Muscle of arm (tissue), 14 donors: ENCODE measurements around the gene NPL. TPM values are rescaled to one million over a fixed set of nuclear protein-coding genes. Genes with fewer than 3 reads are reported as not detected.
A peak's percentile ranks its signal among the peaks of the same experiment; 100 is the strongest.

Experiments used
- DNase-seq: peaks from one replicate; pipeline ENCODE4 v3.0.0-alpha.2; 2013
- long read RNA-seq, 11 donors: transcript quantifications; one replicate each; lab custom pipeline, GENCODE V29; 2026
- polyA plus RNA-seq, 12 donors: library from polyadenylated mRNA; unstranded; fragments of 120-200 nt; gene quantifications; one replicate each; pipeline ENCODE4 v1.2.1, GENCODE V29; 2013; ENCODE audit not compliant: insufficient read length in 12 of 12

NPL gene, protein sequence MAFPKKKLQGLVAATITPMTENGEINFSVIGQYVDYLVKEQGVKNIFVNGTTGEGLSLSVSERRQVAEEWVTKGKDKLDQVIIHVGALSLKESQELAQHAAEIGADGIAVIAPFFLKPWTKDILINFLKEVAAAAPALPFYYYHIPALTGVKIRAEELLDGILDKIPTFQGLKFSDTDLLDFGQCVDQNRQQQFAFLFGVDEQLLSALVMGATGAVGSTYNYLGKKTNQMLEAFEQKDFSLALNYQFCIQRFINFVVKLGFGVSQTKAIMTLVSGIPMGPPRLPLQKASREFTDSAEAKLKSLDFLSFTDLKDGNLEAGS
- polyA plus RNA-seq, result 10 to 100 TPM in 4 of 12 donors, 1 to 10 TPM in 7, not detected in 1; 3.9 to 22.6 (median 8.3) TPM
- long read RNA-seq, donor 1, partial matches to known transcripts, result 0 of 1 reads
- long read RNA-seq, donor 1, other reads (novel, unspliced or antisense), result 0 of 1 reads
- long read RNA-seq, donor 2, result 0 reads
- long read RNA-seq, donor 3, result 0 reads
- long read RNA-seq, donor 4, result 0 reads
- long read RNA-seq, donor 5, result 0 reads
- long read RNA-seq, donor 6, result 0 reads
- long read RNA-seq, donor 7, result 0 reads
- long read RNA-seq, donor 8, result 0 reads
- long read RNA-seq, donor 9, result 0 reads
- long read RNA-seq, donor 10, result 0 reads
- long read RNA-seq, donor 11, partial matches to known transcripts, result 0 of 1 reads
- long read RNA-seq, donor 11, other reads (novel, unspliced or antisense), result 0 of 1 reads

DNA sequence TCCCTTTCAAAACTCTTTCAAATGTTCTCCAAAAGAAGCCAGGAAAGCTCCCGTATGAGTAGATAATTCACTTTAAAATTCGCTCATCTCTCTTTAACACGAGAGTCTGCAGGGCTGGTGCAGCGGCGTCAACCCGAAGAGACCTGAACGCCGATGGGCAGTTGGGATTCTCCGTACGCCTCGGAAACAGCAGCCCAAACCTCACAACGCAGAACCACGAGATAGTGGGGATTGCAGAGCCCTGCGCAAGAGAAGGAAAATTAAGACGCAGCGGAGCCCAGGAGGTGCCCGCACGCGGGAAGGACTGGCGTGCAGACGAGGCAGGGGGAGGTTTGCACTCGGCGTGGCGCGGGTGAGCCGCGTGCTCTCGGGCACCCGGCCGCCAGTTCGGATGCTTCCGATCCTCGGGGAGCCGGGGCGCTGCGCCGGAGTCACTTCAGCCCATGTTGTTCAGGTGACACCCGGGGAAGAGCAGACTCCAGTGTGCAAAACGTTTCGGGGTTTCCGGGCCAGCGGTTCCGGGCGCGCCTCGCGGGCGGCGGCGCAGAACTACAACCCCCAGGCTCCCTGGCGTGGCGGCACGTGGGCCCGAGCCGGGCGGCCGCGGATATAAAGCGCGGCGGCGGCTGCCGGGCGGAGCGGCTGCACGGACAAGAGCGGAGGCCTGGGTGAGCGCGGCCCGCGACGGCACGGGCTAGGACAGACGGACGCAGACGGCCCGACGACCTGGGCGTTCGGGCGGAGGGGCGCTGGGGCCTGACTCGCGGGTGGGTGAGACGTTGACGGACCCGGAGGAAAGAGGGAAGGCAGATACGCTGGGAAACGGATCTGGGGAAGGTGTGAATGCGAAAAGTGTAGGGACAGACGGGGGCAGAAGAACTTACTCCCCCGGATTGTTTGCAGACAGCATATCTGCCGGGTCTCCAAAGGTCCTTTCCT lies at the start of gene NPL:
Gene NPL, plus strand, starts transcription at position 636 of the 939 bp plus-strand sequence. CDS start 4,599 bp downstream, outside the sequence.
- peak; percentile 79 for DNase-seq

DNA sequence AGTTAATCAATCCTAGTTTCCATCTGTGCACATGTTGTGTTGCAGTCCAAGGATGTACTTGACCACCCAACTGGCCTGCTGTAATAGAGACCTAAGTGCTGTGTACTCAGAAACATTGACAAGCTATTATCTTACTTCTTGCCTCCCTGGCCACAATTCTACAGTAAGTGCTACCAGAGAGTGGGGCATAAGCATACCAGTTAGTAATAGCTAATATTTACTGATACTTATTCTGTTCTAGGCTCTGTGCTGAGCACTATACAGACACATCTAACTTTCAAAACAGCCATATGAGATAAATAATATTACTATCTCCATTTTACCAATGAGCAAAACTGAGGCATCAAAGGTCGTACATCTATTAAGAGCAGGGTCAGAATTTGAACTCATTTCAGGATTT lies 49.5 kb upstream of the NPL start:
- no peak for DNase-seq

DNA sequence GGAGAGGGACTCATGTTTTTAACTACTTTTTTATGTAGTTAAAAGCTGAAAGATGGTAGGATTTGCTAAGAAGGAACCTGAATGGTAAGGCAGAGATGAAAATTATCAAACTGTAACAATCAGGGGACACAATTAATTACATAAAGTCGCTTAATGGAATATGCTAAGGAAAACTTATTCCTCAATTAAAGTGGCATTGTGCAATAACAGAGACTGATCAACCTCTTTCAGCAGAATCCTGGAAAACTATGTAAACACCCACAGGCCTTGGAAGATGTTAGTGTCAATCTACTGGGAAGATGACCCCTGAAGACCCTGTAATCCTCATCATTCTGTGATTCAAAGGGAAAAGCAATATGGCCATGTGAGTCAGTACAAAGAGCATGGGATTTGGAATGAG lies 46.8 kb upstream of the NPL start:
- DNase-seq, result no peak

DNA sequence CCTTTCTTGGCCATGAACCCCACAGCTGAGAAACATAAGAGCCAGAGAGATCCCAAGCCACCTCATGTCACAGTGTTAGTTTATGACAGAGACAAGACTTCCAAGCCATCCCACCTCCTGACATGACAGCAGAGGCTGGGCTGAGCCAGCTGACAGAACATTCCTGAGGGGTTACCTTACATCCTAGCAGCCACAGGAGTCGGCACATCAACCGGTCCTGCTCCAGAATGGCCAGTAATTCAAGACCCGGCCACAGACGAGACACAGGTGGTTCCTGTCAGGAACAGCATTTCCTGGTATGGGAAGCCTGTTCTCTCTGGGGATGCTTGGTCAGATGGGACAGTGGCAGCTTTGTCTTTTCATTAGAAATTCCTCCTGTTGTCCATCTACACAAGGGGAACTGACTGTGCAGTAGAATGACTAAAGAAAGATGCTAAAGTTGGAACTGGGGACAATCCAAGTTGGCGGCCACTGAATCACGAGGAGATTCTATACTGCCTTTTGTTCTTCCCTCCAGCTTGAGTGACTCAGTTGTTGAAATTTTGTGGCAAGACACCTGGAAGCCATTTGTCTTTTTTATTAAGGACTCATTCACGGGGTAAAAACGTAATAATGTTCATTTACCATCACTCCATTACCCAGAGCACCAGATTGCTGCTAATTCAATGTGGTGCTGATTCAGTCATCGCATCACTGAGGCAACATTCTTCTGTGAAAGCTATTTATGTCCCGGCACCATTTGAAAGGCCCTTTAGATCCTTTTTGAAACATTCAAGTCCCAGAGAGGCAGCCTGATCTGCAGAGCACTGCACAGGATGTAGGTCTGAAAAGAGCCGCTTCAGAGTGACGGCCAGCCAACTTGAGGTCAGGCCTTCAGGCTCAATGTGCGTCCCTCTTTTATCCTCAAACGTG lies 37.2 kb upstream of the NPL start:
- DNase-seq, result no peak

DNA sequence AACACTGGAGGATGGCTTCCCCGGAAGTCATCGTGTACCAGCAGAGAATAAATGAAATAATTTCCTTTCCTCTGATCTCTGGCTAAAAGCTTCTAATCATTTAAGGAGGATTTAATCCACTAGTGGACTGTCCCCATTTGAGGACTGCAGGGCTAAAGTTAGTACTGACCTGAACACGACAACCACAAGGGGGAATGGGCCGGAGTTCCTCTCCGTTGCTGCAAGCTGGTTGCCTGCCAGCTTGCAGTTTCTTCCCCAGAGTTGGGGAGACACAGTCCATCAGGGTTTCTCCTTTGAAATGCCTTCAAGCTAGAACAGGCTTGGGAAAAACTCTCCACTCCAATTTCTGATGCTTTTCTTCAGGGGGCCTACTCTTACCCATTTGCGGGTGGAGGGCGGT lies 35.5 kb upstream of the NPL start:
- no peak for DNase-seq

DNA sequence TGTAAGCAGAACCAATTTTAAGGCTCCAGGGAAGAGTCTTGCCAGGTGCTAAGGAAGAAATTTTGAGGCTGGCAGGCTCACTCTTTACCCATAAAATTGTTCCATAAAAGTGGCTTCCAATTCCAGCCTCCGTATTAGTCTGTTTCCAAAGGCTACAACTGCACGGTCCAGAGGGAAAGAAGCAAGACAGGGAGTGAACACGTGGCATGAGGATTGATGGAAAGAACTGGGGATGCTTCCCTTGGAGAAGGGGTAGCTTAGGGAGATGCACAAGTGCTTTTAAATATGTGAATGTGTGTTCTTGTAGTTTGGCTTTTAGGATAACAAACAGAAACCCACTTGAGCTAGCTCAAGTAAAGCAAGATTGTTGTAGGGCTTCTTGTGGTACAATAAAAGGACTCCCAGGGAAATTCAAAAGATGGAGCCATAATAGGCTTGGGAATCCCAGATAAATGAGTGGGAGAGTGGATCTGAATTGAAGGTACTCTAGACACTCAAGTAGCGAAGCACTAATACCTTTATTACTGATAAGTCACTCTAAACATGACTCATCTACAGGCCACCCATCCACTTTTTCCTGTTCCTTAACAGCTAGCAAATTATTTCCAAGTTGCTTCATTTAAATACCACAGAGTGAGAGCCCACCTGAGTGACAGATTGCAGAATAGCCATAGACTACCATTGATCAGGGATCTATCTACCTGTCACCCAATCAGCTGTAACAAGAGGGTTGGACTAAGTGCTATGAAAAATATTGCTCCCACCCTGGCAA lies 34.8 kb upstream of the NPL start:
- DNase-seq, result no peak

DNA sequence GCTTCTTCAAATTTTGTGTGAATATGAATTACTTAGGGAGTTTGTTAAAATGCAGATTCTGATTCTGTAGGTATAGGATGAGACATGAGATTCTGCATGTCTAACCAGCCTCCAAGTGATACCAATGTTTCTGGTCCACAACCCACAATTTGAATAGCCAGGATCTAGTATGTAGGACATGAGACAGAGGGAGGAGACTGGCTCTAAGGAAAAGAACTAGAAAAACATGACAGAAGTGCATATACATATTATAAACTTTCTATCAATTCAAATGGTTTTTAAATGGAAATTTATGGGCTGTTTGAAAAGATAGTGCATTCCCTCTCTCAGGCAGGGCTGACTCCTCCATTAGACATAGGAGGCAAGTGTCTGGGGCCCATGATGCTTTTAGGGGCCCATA lies 33.9 kb upstream of the NPL start:
- DNase-seq, result no peak

DNA sequence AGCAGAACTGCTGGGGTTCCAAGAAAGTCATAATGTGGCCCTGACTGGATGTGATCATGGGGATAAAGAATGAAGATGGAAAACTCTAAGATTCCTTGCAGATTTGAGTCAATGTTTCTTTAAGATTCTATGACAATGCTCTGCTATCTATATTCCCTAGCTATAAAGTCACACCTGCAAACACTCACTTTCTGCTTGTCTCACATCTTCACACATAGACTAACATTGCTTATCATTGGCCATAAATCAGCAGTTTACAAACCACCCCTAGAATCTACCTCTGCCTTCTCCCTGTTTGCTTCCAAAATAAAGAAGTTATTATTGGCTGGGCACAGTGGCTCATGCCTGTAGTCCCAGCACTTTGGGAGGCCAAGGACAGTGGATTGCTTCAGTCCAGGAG lies 33.1 kb upstream of the NPL start:
- DNase-seq, result no peak

DNA sequence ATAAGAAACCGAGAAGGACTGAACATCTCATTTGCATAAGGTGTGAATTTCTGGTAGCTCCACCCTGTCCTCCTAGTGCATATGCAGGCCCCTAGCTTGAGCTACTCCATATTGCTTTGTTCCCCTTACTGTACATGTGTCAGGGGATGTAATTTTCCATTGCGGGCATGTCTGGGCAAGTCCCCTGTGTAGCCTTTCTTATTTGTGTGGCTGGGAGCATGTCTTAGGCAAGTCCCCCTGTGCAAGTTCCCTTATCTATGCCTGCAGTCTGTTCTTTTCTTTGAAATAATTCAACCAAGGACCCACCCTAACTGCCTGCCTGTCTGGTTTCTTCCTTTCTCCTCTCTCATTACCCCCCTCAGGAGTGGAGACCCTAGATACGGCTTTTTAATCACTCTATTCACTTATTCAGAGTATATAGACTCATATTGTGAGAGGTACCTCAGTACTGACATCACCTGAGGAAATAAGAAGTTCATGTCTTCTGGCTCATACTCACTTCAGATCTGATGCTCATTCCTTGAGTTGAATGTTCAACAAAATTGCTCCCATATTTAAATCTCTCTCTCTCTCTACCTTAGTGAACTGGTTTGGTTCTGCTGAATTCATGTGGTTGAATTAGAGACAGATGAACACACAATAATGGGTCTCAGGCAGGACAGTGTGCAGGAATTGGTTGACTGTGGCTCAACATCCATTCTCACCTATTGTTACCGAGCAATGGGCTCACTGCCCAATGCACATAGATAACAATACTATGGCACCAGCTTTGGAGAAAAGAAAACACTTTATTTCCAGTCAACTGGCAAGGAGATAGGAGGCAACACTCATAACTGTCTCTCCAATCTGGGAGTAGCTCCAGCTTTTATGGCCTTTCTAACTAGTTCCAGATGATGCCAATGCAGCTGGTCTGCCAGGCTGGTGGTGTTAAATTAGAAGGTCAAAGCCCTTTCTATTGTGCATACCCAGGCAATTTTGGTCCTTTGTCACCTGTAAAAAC lies 27.9 kb upstream of the NPL start:
- no peak for DNase-seq

DNA sequence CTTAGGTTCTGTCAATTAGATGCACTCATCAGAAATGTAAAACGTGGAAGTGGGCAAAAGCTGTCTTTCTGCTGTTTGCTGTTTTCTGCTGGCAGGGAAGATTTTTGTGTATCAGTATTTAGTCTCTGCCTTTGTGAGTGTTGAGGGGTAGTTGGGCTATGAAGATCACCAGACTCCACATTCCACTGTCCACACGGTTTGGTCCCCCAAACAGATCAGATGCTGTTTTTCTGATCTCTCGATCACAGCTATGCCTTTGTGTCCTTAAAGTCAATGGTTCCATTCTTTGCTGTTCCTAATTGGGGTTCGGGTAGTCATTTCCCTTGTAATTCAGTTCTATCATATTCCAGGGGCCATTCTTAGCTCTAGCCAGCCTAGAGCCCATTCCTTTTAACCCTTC lies 27.0 kb upstream of the NPL start:
- no peak for DNase-seq

DNA sequence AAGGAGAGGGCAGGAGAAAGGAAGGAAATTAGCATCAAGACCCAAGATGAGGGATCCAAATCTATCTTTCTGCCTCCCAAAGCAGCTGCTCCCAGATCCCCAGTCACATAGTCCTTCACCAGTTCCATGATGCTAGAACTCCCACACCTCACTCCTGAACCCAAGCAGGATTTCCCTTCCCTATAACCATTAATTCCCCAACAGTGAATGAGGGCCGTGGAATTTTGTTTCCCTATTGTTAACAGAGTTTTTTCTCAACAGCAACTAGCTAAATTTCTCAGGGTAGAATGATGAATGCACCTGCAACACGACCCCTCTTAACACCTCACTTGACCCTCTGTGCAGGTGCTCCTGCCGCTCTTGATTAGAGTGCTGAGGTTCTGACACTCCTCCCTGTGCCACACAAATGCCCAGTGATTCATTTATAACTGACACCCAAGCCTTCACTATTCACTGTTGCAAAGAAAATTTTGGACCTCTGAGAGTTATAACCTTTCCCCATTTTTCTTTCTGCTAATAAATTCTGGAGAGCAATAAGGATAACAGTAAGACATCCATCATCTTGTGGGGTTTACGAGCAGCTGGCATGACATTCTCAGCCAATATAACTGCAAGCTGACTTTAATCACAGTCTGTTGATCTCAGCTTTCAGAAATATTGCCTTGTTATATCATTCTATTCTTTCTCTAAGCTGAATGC lies 25.4 kb upstream of the NPL start:
- DNase-seq, result no peak

DNA sequence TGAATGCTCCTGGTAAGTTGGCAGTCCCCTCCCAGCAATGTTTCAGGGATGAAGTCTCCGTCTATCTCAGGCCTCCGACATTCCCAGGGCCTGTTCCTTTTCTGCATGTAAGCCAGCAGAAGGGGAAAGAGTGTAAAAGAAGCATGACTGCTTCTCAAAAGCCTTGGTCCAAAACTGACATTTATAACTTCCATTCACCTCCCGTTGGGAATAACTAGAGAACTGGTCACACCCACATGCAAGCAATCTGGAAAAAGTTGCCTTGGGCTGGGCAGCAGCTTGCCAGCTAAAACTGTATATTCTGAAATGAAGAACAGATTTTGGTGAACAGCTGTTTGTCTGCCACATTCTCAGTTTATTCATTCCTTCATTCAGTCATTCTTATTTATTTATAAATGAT lies 24.2 kb upstream of the NPL start:
- DNase-seq, result no peak

DNA sequence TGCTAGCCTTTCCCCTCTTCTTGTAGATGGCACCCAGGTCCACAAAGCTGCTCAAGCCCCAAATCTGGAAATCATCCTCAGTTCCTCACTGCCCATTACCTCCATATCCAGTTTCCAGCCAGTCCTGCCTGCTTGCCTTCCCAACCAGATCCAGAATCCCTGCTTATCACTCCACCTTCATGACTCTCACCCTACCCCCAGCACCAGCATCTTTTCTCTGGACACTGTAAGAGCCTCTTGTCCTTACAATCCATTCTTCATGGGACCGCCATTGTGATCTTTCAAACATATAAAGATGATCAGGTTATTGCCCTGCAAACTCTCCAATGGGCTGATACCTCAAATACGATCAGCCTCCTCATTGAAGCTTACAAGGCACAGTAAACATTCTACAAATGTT lies 23.5 kb upstream of the NPL start:
- DNase-seq, result no peak

DNA sequence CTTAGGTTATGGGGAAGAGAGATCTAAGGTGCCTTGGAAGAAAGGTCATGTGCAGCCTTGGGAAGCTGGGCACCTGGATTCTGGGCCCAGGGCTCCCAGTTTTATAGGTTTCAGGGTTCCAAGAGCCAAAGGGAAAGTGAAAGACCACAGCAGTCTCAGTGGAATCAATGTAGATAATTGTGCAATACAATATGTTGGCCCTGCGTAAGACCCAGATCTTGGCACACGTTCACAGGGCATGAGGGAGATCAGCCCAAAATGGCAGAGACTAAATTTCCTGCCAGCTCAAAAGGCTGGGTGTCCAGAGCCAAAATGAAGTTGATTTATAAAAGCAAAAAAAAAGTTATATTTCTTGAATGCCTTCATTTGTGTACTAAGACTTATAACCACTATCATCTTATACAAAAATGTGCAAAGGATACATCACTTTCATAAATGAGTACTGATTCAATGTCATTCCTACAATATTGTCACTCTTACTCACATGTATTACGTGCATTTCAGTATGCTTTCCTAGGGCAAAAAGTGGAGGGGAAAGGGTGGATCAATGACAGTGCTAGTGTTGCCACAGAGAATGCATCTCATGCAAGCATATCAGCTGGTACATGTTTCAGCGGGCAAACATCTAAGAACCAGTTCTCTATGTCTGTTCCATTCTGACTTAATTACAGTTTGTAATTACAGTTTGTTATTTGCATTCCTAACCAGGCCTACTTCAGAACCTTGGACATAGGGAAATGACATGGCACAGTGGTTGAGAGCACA lies 22.5 kb upstream of the NPL start:
- no peak for DNase-seq

DNA sequence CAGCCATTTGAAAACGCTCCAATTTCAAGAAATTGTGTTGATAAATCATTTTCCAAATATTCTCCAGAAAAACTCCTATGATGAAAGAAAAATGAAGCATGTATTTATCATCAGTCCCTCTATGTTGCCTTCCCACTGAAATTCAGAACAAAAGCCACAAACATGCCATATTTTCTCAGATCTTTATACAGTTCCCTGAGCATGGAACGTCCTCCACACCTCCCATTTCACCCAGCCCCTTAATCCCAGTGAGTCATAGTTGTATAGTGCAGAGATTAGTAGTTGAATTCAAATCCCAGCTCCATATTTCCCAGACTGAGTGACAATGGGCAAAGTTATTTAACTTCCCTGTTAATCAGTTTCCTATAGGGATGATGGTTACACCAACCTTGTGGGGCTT lies 20.6 kb upstream of the NPL start:
- DNase-seq, result no peak

DNA sequence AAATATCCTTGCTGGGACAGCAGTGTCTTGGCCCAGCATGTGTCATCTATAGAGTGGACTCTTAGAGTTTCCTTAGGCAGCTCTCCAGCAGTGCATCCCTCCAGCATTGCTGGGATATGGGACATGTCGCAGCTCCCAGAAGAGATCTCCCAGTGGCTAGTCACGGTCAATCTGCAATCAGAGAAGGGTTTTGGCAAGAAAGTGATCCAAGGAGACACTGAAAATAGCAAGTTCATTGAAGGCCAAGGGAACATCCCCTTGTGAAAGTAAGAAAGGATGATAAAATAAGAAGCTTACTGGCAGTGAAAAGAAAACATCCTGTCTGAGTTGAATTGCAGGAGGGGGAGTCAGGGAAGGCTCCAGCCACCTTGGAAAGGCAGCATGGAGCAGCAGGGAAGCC lies 19.3 kb upstream of the NPL start:
- DNase-seq, result no peak

DNA sequence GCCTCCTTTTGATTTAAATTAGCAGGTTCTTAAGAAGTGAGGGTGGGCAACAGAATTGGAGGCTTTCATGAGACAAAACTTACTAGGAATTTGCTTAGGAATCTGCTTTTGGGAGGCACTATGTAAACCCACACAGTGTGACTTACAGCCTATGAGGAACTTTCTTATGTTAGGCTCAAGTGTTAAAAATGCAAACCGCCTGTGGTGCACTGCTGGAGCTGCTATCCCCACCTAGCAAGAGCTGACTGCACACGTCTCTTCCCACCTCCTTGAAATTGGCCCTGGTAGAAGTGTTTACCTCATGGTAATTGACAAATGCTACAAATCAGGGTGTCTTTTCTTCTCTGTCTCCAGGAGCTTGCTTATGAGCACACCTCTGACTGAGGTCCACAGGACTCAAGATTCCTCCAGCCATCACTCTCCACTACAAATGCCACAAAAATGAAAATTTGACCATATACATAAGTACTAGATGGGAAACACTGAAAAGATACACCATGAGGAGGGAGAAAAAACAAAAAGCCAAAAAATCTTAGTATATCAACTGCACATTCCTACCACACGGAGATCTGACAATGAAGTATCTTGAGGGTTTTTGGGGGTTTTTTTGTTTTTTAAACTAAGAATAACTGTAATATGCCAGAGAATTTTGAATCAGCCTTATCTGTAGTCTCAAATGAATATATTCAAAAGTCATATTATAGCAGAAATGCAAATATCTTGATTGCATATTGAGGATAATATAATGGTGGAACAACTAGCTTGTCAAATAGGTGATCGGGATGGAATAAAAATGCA lies 18.2 kb upstream of the NPL start:
- DNase-seq, result no peak
